Activated T-cell treated with anti-CD3 and anti-CD28 coated beads for 24 hours (primary cell): ENCODE measurements around the gene CACNG8.

Source experiments
- DNase-seq: peaks from one replicate; pipeline ENCODE4 v3.0.0-alpha.2; 2020; ENCODE audit warnings: low read depth

CACNG8 gene

GRCh38 chr19:53992815-53993214, 30.1 kb downstream of the CACNG8 start:
- no peak for DNase-seq

- no peak for DNase-seq
Observed at GRCh38 chr19:53993448-53993847, 30.7 kb downstream of the CACNG8 start.

- no peak for DNase-seq
Observed at GRCh38 chr19:53994811-53995210, 32.1 kb downstream of the CACNG8 start.

- DNase-seq = no peak
Observed at GRCh38 chr19:53998223-53998622, 35.5 kb downstream of the CACNG8 start.

- no peak for DNase-seq
Observed at GRCh38 chr19:53999694-54000093, 37.0 kb downstream of the CACNG8 start.

- DNase-seq = no peak
Observed at GRCh38 chr19:54001496-54001895, 38.8 kb downstream of the CACNG8 start.

- DNase-seq = no peak
Observed at GRCh38 chr19:54002495-54003315, 40.0 kb downstream of the CACNG8 start.

GRCh38 chr19:54009440-54009839, 46.7 kb downstream of the CACNG8 start:
- DNase-seq = no peak

GRCh38 chr19:54010474-54010873, 47.7 kb downstream of the CACNG8 start:
- no peak for DNase-seq

- DNase-seq = no peak
Observed at GRCh38 chr19:54011507-54012211, 48.9 kb downstream of the CACNG8 start.

- no peak for DNase-seq
Observed at GRCh38 chr19:54013866-54014265, 51.1 kb downstream of the CACNG8 start.

GRCh38 chr19:54014920-54015560, 52.3 kb downstream of the CACNG8 start:
- DNase-seq = no peak

GRCh38 chr19:54017261-54017660, 54.5 kb downstream of the CACNG8 start:
- DNase-seq = no peak

GRCh38 chr19:54021363-54021762, 58.6 kb downstream of the CACNG8 start:
- no peak for DNase-seq

- no peak for DNase-seq
Observed at GRCh38 chr19:54021932-54022331, 59.2 kb downstream of the CACNG8 start.

- no peak for DNase-seq
Observed at GRCh38 chr19:54023191-54023590, 60.5 kb downstream of the CACNG8 start.

- no peak for DNase-seq
Observed at GRCh38 chr19:54024660-54025059, 61.9 kb downstream of the CACNG8 start.

- DNase-seq = no peak
Observed at GRCh38 chr19:54026656-54027055, 63.9 kb downstream of the CACNG8 start.

GRCh38 chr19:54029301-54029700, 66.6 kb downstream of the CACNG8 start:
- DNase-seq = no peak

- peak; percentile 39 for DNase-seq
Observed at GRCh38 chr19:54029930-54030490, 67.3 kb downstream of the CACNG8 start.

GRCh38 chr19:54030895-54031586, 68.3 kb downstream of the CACNG8 start:
- no peak for DNase-seq
